ENCODE data around the gene ME3.
"Not testable (repeated sequence)": the region's sequence is repeated elsewhere in the genome, so short reads cannot be mapped to it uniquely, and the experiment has no call there.

The ME3 gene

DNA sequence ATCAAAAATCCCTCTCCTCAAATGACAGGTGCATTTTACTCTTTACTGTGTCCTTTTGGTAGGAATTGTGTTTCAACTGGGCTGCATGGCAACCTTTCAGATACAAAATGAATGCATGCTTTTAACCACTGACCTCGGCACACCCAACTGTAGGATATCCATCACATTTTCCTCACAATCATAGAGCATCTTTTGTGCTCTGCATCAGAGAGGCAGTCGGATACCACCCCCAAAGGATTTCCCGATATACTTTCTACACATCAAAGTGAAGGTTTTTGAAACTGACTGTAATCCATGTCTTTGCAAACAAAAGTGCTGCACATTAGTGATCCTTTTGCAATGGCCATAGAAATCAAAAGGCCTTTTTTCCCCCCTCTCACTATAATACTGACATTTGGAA is 9.1 kb downstream of the ME3 start:
- no peak for TF ChIP-seq CTCF (IDR thresholded peaks at IDR 0.05; ENCODE audit: control insufficient read depth, insufficient read depth, low read depth, low read length, missing control alignments)
- H3K4me3 ChIP-seq (ENCODE audit: control insufficient read depth, low read depth, low read length), result no peak overlapping the region
- no peak for DNase-seq (ENCODE audit: low read depth)

- TF ChIP-seq CTCF (IDR thresholded peaks at IDR 0.05; ENCODE audit: control insufficient read depth, insufficient read depth, low read depth, low read length, missing control alignments), result no peak
- DNase-seq (ENCODE audit: low read depth), result no peak
- no peak overlapping the region for H3K4me3 ChIP-seq (ENCODE audit: control insufficient read depth, low read depth, low read length)
Measured at GRCh38 chr11:86660736-86661135, 11.7 kb downstream of the ME3 start.

DNA sequence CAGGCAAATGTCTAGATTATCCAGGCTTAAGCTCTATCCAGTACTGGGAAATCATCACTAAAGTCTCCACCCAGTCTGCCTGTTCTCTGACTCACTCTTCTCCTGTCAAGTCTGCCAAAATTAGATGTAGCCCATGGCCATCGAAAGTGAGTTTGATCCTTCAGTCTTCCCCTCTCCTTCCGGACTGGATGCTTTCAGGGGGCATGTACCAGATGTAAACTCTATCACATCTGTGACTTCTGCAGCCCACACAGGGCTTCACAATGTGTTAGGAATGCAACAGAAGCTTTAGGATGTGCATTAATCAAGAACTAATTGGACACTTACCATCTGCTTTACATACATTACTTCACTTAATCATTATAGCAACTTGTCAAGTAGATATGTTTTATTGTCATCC is 12.3 kb downstream of the ME3 start:
- TF ChIP-seq CTCF (IDR thresholded peaks at IDR 0.05; ENCODE audit: control insufficient read depth, insufficient read depth, low read depth, low read length, missing control alignments), result no peak
- DNase-seq (ENCODE audit: low read depth), result no peak
- no peak overlapping the region for H3K4me3 ChIP-seq (ENCODE audit: control insufficient read depth, low read depth, low read length)

GRCh38 chr11:86658534-86658933 is 13.9 kb downstream of the ME3 start:
- no peak for DNase-seq (ENCODE audit: low read depth)
- no peak for TF ChIP-seq CTCF (IDR thresholded peaks at IDR 0.05; ENCODE audit: control insufficient read depth, insufficient read depth, low read depth, low read length, missing control alignments)
- H3K4me3 ChIP-seq (ENCODE audit: control insufficient read depth, low read depth, low read length), result no peak overlapping the region

DNA sequence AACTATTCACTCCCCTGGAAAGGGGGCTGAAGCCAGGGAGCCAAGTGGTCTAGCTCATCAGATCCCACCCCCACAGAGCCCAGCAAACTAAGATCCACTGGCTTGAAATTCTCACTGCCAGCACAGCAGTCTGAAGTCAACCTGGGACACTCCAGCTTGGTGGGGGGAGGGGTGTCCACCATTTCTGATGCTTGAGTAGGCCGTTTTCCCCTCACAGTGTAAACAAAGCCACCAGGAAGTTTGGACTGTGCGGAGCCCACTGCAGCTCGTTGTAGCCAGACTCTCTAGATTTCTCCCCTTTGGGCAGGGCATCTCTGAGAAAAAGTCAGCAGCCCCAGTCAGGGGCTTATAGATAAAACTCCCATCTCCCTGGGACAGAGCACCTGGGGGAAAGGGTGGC is 27.2 kb downstream of the ME3 start:
- not testable (repeated sequence) for H3K4me3 ChIP-seq (ENCODE audit: control insufficient read depth, low read depth, low read length); DNase-seq (ENCODE audit: low read depth)

DNA sequence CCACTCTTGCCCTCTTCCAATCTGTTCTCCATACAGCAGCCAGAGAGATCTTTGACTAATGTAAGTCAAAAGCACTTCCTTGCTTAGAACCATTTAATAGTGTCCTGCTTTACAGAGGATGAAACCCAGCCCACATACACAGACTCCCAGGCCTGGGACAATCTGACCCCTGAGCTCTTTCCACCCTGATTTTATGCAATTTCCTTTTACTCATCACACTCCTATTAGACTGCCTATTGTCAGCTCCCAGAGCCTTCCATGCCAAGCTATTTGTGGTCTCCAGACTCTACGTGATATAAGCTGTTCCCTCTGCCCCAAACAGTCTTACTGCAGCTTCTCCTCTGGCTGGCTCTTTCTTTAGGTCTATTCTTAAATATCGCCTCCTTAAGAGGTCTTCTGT is 28.1 kb downstream of the ME3 start:
- no peak overlapping the region for H3K4me3 ChIP-seq (ENCODE audit: control insufficient read depth, low read depth, low read length)
- TF ChIP-seq CTCF (IDR thresholded peaks at IDR 0.05; ENCODE audit: control insufficient read depth, insufficient read depth, low read depth, low read length, missing control alignments), result no peak
- no peak for DNase-seq (ENCODE audit: low read depth)

DNA sequence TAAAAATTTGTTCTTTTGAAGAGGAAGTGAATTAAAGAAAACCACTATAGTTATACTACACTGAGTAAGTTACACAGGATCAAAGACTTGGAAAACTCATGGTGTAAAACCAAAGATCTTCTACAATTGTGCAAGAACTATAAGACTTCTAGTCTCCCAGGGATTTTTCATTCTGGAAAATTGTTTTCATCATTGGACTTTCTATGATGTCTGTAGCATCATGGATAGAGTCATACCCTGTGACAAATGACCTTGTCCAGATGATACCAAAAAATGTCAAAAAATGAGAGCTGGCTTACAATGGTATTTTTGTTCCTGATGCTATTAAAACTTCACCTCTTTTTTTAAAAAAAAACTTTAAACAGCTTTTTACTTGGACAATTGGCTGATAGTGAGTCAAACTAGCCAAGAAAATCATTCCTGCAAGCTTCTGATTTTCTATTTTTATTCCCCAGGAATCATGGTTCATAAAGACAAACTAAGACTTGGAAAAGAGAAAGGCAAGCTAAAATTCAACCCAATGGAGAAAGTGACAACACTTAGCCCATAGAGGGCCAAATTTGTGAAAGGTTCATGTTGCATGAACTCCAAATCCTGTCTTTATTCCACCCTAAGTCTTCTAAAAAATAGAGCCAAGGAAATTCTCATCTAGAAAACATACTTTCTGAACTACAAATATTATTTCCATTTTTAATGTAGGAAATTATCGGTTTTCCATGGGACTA is 30.7 kb downstream of the ME3 start:
- no peak for TF ChIP-seq CTCF (IDR thresholded peaks at IDR 0.05; ENCODE audit: control insufficient read depth, insufficient read depth, low read depth, low read length, missing control alignments)
- no peak overlapping the region for H3K4me3 ChIP-seq (ENCODE audit: control insufficient read depth, low read depth, low read length)
- DNase-seq (ENCODE audit: low read depth), result no peak

Measured in AG09309 (cell line).